H1 (cell line): Measurements from ENCODE around the gene COPZ1. TPM values are rescaled to one million over a fixed set of nuclear protein-coding genes. Genes with fewer than 3 reads are reported as not detected.

Source experiments
- CTBP2 ChIP-seq: IDR thresholded peaks from 2 replicates; pipeline ENCODE4 v1.7.0; 2011; ENCODE audit warnings: borderline replicate concordance, mild to moderate bottlenecking, moderate library complexity, mixed read lengths, low read length; ENCODE audit not compliant: insufficient read depth, insufficient read length
- RFX5 ChIP-seq: IDR thresholded peaks from 2 replicates; pipeline ENCODE4 v1.6.1; 2011; ENCODE audit warnings: low read depth, low read length, improper control_type of control experiment, borderline replicate concordance
- TAF1 ChIP-seq: IDR thresholded peaks from 2 replicates; pipeline ENCODE4 v1.6.1; 2011; ENCODE audit warnings: mild to moderate bottlenecking, low read depth, low read length
- TBP ChIP-seq: IDR thresholded peaks from 2 replicates; pipeline ENCODE4 v1.6.1; 2011; ENCODE audit warnings: low read depth, low read length, improper control_type of control experiment
- ZNF274 ChIP-seq: IDR thresholded peaks from 2 replicates; pipeline ENCODE4 v1.7.0; 2012; ENCODE audit warnings: low read length, borderline replicate concordance; ENCODE audit errors: extremely low read depth
- polyA plus RNA-seq, 7 experiments: library from polyadenylated mRNA; depleted of rRNA in 3 of 7; stranded (reverse) in 5 of 7; unstranded in 2 of 7; fragments of >200 nt in 5 of 7; fragments of 200-250 nt in 2 of 7; gene quantifications; 1 replicate in 5 of 7; 2 replicates in 1 of 7; 4 replicates in 1 of 7; pipeline versions ENCODE4 v1.2.1 to v1.2.3, GENCODE V29; 2011 to 2013; ENCODE audit warnings: missing spikeins in 2 of 7, mixed read lengths in 2 of 7
- total RNA-seq: library from RNA; stranded (reverse); fragmentation: NEBNext Ultra II Directional; extraction: Animal tissue kit (Norgen Biotek cat#: 25700); gene quantifications from 2 replicates; pipeline ENCODE4 v1.2.1, GENCODE V29; 2021
- TF ChIP-seq, protein P1 (sequence below): IDR thresholded peaks from 2 replicates; pipeline ENCODE4 v1.6.1; 2012; ENCODE audit warnings: inconsistent platforms

COPZ1 gene
- total and polyA plus RNA-seq, 2 of the 8 experiments (the other 6 are each of a cell fraction or from before 2014, with no cell fraction given), result 103 to 133 TPM

DNA sequence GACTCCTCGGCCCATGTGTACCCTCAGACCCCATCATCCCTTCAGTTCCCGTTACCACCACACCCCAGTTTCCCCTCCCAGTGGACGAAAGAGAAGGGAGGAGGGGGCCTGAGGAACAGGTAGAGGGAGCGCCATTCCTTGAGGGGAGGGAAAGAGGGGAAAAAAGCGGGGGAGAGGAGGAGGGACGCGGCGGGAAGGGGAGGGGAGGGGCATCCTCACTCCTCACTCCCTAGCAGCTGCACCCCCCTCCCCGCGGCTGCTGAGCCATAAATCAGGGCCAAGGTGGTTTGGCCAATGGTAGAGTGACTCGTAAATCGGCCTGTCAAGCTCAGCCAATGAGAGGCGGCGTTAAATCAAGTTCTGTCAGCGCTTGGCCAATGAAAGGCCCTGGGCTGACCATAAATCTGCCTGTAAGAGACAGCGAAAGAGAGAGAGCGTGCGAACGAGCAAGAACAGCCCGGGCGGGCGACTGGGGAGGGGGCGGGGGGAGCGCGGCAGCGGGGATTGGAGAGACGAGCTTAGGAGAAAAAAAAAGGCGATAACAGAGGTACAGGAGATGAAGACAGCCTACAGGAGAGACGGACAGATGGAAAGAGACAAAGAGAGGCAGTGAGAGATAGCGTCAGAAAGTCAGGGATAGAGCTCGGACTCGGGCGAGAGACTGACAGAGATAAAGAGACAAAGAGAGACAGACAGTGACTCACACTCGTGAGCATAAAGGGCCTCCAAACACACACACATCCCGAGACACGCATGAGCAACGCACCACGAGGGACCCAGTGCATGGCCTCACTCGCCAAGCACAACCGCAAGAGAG, 34.2 kb downstream of the COPZ1 start (continued):
- TF ChIP-seq CTBP2 (peak; percentile 60), TBP (0 out of 2 replicates have a peak, but pooled peaks have one; percentile 37), ZNF274 (no peak), TAF1 (peak; percentile 18; the same call in 1 of the 2 replicates), RFX5 (0 out of 2 replicates have a peak, but pooled peaks have one; percentile 30)
- TF ChIP-seq, protein P1, sequence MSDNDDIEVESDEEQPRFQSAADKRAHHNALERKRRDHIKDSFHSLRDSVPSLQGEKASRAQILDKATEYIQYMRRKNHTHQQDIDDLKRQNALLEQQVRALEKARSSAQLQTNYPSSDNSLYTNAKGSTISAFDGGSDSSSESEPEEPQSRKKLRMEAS, result peak; percentile 11; the same call in 1 of the 2 replicates
